ENCODE measurements around the gene CLEC9A.

DNA sequence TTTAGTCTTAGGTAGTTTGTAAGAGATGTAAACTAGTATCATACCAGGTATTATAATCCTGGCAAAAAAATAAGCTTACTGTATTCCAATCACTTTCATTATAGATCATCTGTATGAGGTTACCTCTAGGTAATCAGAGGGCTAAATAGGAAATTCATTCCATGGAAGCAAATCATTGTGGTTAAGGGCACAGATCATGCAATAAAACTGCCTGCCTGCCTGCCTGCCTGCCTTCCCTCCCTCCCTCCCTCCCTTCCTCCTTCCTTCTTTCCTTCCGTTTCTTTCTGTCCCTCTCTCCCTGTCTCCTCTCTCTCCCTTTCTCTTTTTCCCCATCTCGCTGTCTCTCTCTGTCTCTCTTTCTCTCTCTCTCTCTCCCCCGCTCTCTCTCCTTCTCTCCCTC, 3.2 kb upstream of the CLEC9A start:
- TF ChIP-seq POLR2AphosphoS5 (IDR thresholded peaks at IDR 0.05; ENCODE audit: control insufficient read depth, insufficient read depth, low read depth, low read length) (no peak), FOXK1 (CRISPR knock-in tag; IDR thresholded peaks at IDR 0.05; ENCODE audit: borderline replicate concordance) (no peak), EHMT2 (IDR thresholded peaks at IDR 0.05) (no peak), GABPA (tag; conservative IDR thresholded peaks at IDR 0.05; ENCODE audit: low read depth) (no peak)
- TF ChIP-seq, protein P1, sequence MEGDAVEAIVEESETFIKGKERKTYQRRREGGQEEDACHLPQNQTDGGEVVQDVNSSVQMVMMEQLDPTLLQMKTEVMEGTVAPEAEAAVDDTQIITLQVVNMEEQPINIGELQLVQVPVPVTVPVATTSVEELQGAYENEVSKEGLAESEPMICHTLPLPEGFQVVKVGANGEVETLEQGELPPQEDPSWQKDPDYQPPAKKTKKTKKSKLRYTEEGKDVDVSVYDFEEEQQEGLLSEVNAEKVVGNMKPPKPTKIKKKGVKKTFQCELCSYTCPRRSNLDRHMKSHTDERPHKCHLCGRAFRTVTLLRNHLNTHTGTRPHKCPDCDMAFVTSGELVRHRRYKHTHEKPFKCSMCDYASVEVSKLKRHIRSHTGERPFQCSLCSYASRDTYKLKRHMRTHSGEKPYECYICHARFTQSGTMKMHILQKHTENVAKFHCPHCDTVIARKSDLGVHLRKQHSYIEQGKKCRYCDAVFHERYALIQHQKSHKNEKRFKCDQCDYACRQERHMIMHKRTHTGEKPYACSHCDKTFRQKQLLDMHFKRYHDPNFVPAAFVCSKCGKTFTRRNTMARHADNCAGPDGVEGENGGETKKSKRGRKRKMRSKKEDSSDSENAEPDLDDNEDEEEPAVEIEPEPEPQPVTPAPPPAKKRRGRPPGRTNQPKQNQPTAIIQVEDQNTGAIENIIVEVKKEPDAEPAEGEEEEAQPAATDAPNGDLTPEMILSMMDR (IDR thresholded peaks at IDR 0.05 in 2 of 3, conservative IDR thresholded peaks at IDR 0.05 in 1 of 3; ENCODE audit: insufficient read depth in 2 of 3, low read depth in 1 of 3, low read length in 3 of 3): no peak
